ENCODE results near the gene CCDC187. TPM values are rescaled to one million over a fixed set of nuclear protein-coding genes. Genes with fewer than 3 reads are reported as not detected.

The CCDC187 gene
- total and polyA plus RNA-seq, 4 donors, result 2.0 to 16.8 (median 6.8) TPM

DNA sequence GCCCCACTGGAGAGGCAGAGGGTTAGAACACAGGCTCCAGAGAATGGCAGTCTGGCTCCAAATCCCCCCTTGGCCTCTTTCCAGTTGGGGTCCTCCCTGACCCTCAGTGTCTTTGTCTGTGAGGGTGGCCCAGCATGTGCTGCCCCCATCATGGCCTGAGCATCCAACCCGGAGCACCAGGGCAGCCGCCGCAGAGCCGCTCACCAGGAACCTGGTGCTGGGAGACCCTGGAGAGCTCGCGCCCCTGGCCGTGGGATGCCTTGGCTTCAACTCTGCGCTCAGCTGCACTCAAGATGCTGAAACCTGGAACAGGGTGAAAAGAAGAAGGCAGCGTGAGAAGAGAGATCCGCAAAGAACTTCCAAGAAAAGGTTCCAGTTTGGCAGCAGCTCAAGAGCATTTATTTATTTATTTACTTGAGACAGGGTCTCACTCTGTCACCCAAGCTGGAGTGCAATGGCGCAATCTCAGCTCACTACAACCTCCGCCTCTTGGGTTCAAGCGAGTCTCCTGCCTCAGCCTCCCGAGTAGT is 3.8 kb downstream of the CCDC187 start:
- H3K27me3 ChIP-seq (ENCODE audit: control insufficient read depth in 3 of 3, insufficient read depth in 3 of 3, low read length in 2 of 3), result no peaks in the 10 kb centered on the region
- WGBS, 2 donors, result 84 to 91% methylated on average over 14 of the region's 14 CpGs

DNA sequence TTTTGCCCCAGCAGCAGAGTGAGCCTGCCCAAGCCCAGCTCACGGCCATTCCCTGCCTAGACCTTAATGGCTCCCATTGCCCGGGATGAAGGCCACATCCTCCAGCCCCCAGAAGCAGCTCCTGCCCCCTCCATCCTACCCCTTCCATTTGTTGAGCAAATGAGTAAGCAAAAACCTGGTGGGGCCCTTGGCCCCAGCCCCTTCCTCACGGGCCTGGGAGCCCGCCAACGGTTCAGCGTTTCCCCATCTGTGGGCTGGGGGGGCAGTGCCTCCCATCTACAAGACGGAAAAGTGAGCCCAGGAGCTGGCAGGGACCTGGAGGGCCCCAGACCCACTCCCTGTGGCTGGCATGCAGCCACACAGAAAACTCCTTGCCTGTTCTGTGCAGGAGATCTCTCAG is 4.4 kb downstream of the CCDC187 start:
- Histone ChIP-seq H3K9me3 (ENCODE audit: control insufficient read depth in 4 of 4, insufficient read depth in 3 of 4, low read length in 3 of 4) (no peaks in the 10 kb centered on the region), H3K4me1 (ENCODE audit: control insufficient read depth in 5 of 5, insufficient read depth in 5 of 5, low read length in 5 of 5) (peaks cover 0 to 8% (median 0%) of the 10 kb centered on the region in 5 donors), H3K4me3 (no peak overlapping the region), H3K36me3 (ENCODE audit: control insufficient read depth in 4 of 4, insufficient read depth in 4 of 4, low read length in 4 of 4) (no peaks in the 10 kb centered on the region), H3K27me3 (ENCODE audit: control insufficient read depth in 3 of 3, insufficient read depth in 3 of 3, low read length in 2 of 3) (no peaks in the 10 kb centered on the region), H3K27ac (ENCODE audit: low read depth in 1 of 2, low read length in 1 of 2) (no peak overlapping the region), H3K9ac (ENCODE audit: insufficient read depth in 1 of 2, low read length in 2 of 2) (no peak overlapping the region)
- DNase-seq (no peak), ATAC-seq (ENCODE audit: insufficient read depth, low FRiP score) (no peak)
- TF ChIP-seq, protein P1, sequence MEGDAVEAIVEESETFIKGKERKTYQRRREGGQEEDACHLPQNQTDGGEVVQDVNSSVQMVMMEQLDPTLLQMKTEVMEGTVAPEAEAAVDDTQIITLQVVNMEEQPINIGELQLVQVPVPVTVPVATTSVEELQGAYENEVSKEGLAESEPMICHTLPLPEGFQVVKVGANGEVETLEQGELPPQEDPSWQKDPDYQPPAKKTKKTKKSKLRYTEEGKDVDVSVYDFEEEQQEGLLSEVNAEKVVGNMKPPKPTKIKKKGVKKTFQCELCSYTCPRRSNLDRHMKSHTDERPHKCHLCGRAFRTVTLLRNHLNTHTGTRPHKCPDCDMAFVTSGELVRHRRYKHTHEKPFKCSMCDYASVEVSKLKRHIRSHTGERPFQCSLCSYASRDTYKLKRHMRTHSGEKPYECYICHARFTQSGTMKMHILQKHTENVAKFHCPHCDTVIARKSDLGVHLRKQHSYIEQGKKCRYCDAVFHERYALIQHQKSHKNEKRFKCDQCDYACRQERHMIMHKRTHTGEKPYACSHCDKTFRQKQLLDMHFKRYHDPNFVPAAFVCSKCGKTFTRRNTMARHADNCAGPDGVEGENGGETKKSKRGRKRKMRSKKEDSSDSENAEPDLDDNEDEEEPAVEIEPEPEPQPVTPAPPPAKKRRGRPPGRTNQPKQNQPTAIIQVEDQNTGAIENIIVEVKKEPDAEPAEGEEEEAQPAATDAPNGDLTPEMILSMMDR (IDR thresholded peaks at IDR 0.05; ENCODE audit: control extremely low read depth, extremely low read depth), result no peak
- WGBS, 2 donors, result 28 to 40% methylated on average over 7 of the region's 7 CpGs

More for the DNA sequence above, 3.8 kb downstream of the CCDC187 start:
- Histone ChIP-seq H3K9me3 (ENCODE audit: control insufficient read depth in 4 of 4, insufficient read depth in 3 of 4, low read length in 3 of 4) (no peaks in the 10 kb centered on the region), H3K27ac (ENCODE audit: low read depth in 1 of 2, low read length in 1 of 2) (no peak overlapping the region), H3K36me3 (ENCODE audit: control insufficient read depth in 4 of 4, insufficient read depth in 4 of 4, low read length in 4 of 4) (no peaks in the 10 kb centered on the region), H3K9ac (ENCODE audit: insufficient read depth in 1 of 2, low read length in 2 of 2) (no peak overlapping the region), H3K4me3 (no peak overlapping the region), H3K4me1 (ENCODE audit: control insufficient read depth in 5 of 5, insufficient read depth in 5 of 5, low read length in 5 of 5) (peaks cover 0 to 8% (median 0%) of the 10 kb centered on the region in 5 donors)
- TF ChIP-seq, protein P1 (IDR thresholded peaks at IDR 0.05; ENCODE audit: control extremely low read depth, extremely low read depth), result no peak
- ATAC-seq (ENCODE audit: insufficient read depth, low FRiP score) (no peak), DNase-seq (no peak)

GRCh38 chr9:136299116-136299515 is 4.8 kb downstream of the CCDC187 start:
- Histone ChIP-seq H3K9me3 (ENCODE audit: control insufficient read depth in 4 of 4, insufficient read depth in 3 of 4, low read length in 3 of 4) (no peaks in the 10 kb centered on the region), H3K36me3 (ENCODE audit: control insufficient read depth in 4 of 4, insufficient read depth in 4 of 4, low read length in 4 of 4) (no peaks in the 10 kb centered on the region), H3K27me3 (ENCODE audit: control insufficient read depth in 3 of 3, insufficient read depth in 3 of 3, low read length in 2 of 3) (no peaks in the 10 kb centered on the region), H3K9ac (ENCODE audit: insufficient read depth in 1 of 2, low read length in 2 of 2) (no peak overlapping the region), H3K4me3 (no peak overlapping the region), H3K27ac (ENCODE audit: low read depth in 1 of 2, low read length in 1 of 2) (no peak overlapping the region), H3K4me1 (ENCODE audit: control insufficient read depth in 5 of 5, insufficient read depth in 5 of 5, low read length in 5 of 5) (peaks cover 0 to 8% (median 0%) of the 10 kb centered on the region in 5 donors)
- 82 to 86% methylated on average over 18 of the region's 18 CpGs for WGBS, 2 donors
- TF ChIP-seq, protein P1 (IDR thresholded peaks at IDR 0.05; ENCODE audit: control extremely low read depth, extremely low read depth), result no peak
- ATAC-seq (ENCODE audit: insufficient read depth, low FRiP score) (no peak), DNase-seq (no peak)
